SK-N-SH (cell line): ENCODE results near the gene TTC17. TPM values are rescaled to one million over a fixed set of nuclear protein-coding genes. Genes with fewer than 3 reads are reported as not detected.

ENCODE experiments used
- CTCF ChIA-PET: fragments of 300-600, 350-600 bp; formaldehyde crosslinking; extraction: SDS; loops from one replicate; lab custom pipeline; 2021; lab: Yijun Ruan, JAX
- POLR2A ChIA-PET: fragments of 350-600 bp; sonication (Branson Sonifier 250); formaldehyde crosslinking; extraction: SDS; loops from one replicate; lab custom pipeline; 2020; ENCODE audit warnings: antibody characterized with exemption, inconsistent platforms; lab: Yijun Ruan, JAX
- DNase-seq: peaks from one replicate; pipeline ENCODE4 v3.0.0; 2012
- H2AFZ ChIP-seq: fragments of 200-600 bp; sonication (generic); 2 replicates; pipeline ENCODE4 v1.8.1; 2016; ENCODE audit warnings: antibody characterized with exemption, mild to moderate bottlenecking, low read depth
- H3F3A ChIP-seq: fragments of 200-600 bp; sonication (generic); replicated peaks from 2 replicates; pipeline ENCODE3; 2016; ENCODE audit warnings: antibody characterized with exemption, mild to moderate bottlenecking; ENCODE audit not compliant: insufficient read depth
- H3K27ac ChIP-seq, 2 experiments: fragments of 200-500 bp in 1 of 2; fragments of 200-600 bp in 1 of 2; sonication (Bioruptor generic) in 1 of 2; sonication (generic), shearing (Covaris generic) in 1 of 2; 2 replicates each; pipeline versions ENCODE4 v1.5.1 to v1.6.1; 2014 to 2016; ENCODE audit warnings: low read depth in 2 of 2, inconsistent platforms in 1 of 2, low read length in 1 of 2, mild to moderate bottlenecking in 1 of 2, mixed read lengths in 1 of 2
- H3K27me3 ChIP-seq: fragments of 200-600 bp; sonication (generic), shearing (Covaris generic); 2 replicates; pipeline ENCODE4 v1.6.1; 2016; ENCODE audit warnings: mixed run types; ENCODE audit not compliant: insufficient read depth
- H3K36me3 ChIP-seq, 2 experiments: fragments of 200-500 bp in 1 of 2; fragments of 200-600 bp in 1 of 2; sonication (Bioruptor generic) in 1 of 2; sonication (generic) in 1 of 2; replicated peaks in 1 of 2; 2 replicates each; pipeline versions ENCODE3 to v1.5.1; 2014 to 2016; ENCODE audit warnings: low read length in 1 of 2, mild to moderate bottlenecking in 1 of 2; ENCODE audit not compliant: insufficient read depth in 2 of 2, control insufficient read depth in 1 of 2
- H3K4me1 ChIP-seq, 2 experiments: fragments of 200-500 bp in 1 of 2; fragments of 200-600 bp in 1 of 2; sonication (Bioruptor generic) in 1 of 2; sonication (generic), shearing (Covaris generic) in 1 of 2; 2 replicates each; pipeline versions ENCODE4 v1.5.1 to v1.6.1; 2014 to 2016; ENCODE audit warnings: low read depth in 1 of 2, low read length in 1 of 2, mixed run types in 1 of 2; ENCODE audit not compliant: insufficient read depth in 2 of 2, control insufficient read depth in 1 of 2
- H3K4me2 ChIP-seq: fragments of 200-600 bp; sonication (generic), shearing (Covaris generic); 2 replicates; pipeline ENCODE4 v1.6.1; 2017; ENCODE audit warnings: mixed run types
- H3K4me3 ChIP-seq, 2 experiments: fragments of 200-500 bp in 1 of 2; fragments of 200-600 bp in 1 of 2; sonication (Bioruptor generic) in 1 of 2; sonication (generic), shearing (Covaris generic) in 1 of 2; 2 replicates each; pipeline versions ENCODE4 v1.5.1 to v1.8.1; 2014 to 2016; ENCODE audit warnings: low read depth in 2 of 2, inconsistent platforms in 1 of 2, low read length in 1 of 2, mild to moderate bottlenecking in 1 of 2, mixed read lengths in 1 of 2, moderate library complexity in 1 of 2
- H3K79me2 ChIP-seq: fragments of 200-600 bp; sonication (generic); 2 replicates; pipeline ENCODE4 v1.8.1; 2017; ENCODE audit warnings: mild to moderate bottlenecking; ENCODE audit not compliant: insufficient read depth
- H3K9ac ChIP-seq: fragments of 200-600 bp; sonication (generic); 2 replicates; pipeline ENCODE4 v1.6.1; 2017; ENCODE audit warnings: mixed run types
- H3K9me2 ChIP-seq: fragments of 200-600 bp; sonication (generic); 2 replicates; pipeline ENCODE4 v1.6.1; 2017; ENCODE audit warnings: mixed run types
- H3K9me3 ChIP-seq: fragments of 200-600 bp; sonication (generic); 2 replicates; pipeline ENCODE4 v1.6.1; 2017; ENCODE audit warnings: mixed run types, mild to moderate bottlenecking, moderate library complexity
- H4K20me1 ChIP-seq: fragments of 200-600 bp; sonication (generic); 2 replicates; pipeline ENCODE4 v1.6.1; 2017; ENCODE audit warnings: mild to moderate bottlenecking, mixed run types; ENCODE audit not compliant: insufficient read depth
- CHD2 ChIP-seq: fragments of 150-350 bp; IDR thresholded peaks from 2 replicates; pipeline ENCODE4 v1.6.1; 2018; ENCODE audit warnings: low read length; ENCODE audit not compliant: partially characterized antibody
- EP300 ChIP-seq, 2 experiments: IDR thresholded peaks; 2 replicates each; pipeline versions ENCODE4 v1.4.0 to v1.6.1; 2012; ENCODE audit warnings: borderline replicate concordance in 1 of 2, low read depth in 1 of 2, low read length in 1 of 2
- GABPA ChIP-seq: IDR thresholded peaks from 2 replicates; pipeline ENCODE4 v1.4.0; 2012; ENCODE audit warnings: low read depth, mild to moderate bottlenecking
- JUND ChIP-seq: IDR thresholded peaks from 2 replicates; pipeline ENCODE4 v1.4.0; 2012
- MXI1 ChIP-seq: IDR thresholded peaks from 2 replicates; pipeline ENCODE4 v1.6.1; 2012; ENCODE audit warnings: mild to moderate bottlenecking, low read depth, low read length, improper control_type of control experiment
- NRF1 ChIP-seq: IDR thresholded peaks from 2 replicates; pipeline ENCODE4 v1.6.1; 2012; ENCODE audit warnings: low read depth, mild to moderate bottlenecking, low read length
- PBX3 ChIP-seq: IDR thresholded peaks from 2 replicates; pipeline ENCODE4; 2012
- POLR2AphosphoS5 ChIP-seq: IDR thresholded peaks from 2 replicates; pipeline ENCODE4 v1.6.1; 2012; ENCODE audit warnings: low read depth, low read length
- RAD21 ChIP-seq: IDR thresholded peaks from 2 replicates; pipeline ENCODE4 v1.6.1; 2012; ENCODE audit warnings: mild to moderate bottlenecking, low read length
- RCOR1 ChIP-seq: fragments of 150-350 bp; IDR thresholded peaks from 2 replicates; pipeline ENCODE4 v1.6.1; 2017; ENCODE audit warnings: antibody characterized with exemption, low read length
- SIN3A ChIP-seq: IDR thresholded peaks from 2 replicates; pipeline ENCODE4 v1.6.1; 2012; ENCODE audit warnings: low read depth, mild to moderate bottlenecking, low read length, moderate library complexity, borderline replicate concordance
- TAF1 ChIP-seq: IDR thresholded peaks from 2 replicates; pipeline ENCODE4 v1.6.1; 2012; ENCODE audit warnings: low read depth, mild to moderate bottlenecking, low read length, moderate library complexity, borderline replicate concordance
- TCF12 ChIP-seq: IDR thresholded peaks from 2 replicates; pipeline ENCODE4 v1.4.0; 2012
- ZBTB33 ChIP-seq: IDR thresholded peaks from 2 replicates; pipeline ENCODE4 v1.4.0; 2012; ENCODE audit warnings: low read depth, borderline replicate concordance
- WGBS: methylation state at CpG from one replicate; pipeline ENCODE4 v1.1.6; 2017; ENCODE audit warnings: low lambda C conversion rate; 5-methylcytosine and 5-hydroxymethylcytosine counted together
- polyA plus RNA-seq, 3 experiments: library from polyadenylated mRNA; depleted of rRNA; stranded (reverse); fragments of >200 nt; gene quantifications; 2 replicates each; pipeline ENCODE4 v1.2.3, GENCODE V29; 2012
- TF ChIP-seq, protein P1 (sequence below): fragments of 200-600 bp; sonication (generic); IDR thresholded peaks from 2 replicates; pipeline ENCODE4 v1.6.1; 2017; ENCODE audit warnings: antibody characterized with exemption, mild to moderate bottlenecking, moderate library complexity
- TF ChIP-seq, protein P2 (sequence below): IDR thresholded peaks from 2 replicates; pipeline ENCODE4 v1.4.0; 2012; ENCODE audit warnings: low read depth
- TF ChIP-seq, protein P3 (sequence below): fragments of 150-350 bp; IDR thresholded peaks from 2 replicates; pipeline ENCODE4 v1.6.1; 2017; ENCODE audit warnings: antibody characterized with exemption, low read length, low read depth, borderline replicate concordance

The TTC17 gene
- polyA plus RNA-seq, 1 of the 3 experiments (the other 2 are of a cell fraction) = 66.0 TPM

DNA sequence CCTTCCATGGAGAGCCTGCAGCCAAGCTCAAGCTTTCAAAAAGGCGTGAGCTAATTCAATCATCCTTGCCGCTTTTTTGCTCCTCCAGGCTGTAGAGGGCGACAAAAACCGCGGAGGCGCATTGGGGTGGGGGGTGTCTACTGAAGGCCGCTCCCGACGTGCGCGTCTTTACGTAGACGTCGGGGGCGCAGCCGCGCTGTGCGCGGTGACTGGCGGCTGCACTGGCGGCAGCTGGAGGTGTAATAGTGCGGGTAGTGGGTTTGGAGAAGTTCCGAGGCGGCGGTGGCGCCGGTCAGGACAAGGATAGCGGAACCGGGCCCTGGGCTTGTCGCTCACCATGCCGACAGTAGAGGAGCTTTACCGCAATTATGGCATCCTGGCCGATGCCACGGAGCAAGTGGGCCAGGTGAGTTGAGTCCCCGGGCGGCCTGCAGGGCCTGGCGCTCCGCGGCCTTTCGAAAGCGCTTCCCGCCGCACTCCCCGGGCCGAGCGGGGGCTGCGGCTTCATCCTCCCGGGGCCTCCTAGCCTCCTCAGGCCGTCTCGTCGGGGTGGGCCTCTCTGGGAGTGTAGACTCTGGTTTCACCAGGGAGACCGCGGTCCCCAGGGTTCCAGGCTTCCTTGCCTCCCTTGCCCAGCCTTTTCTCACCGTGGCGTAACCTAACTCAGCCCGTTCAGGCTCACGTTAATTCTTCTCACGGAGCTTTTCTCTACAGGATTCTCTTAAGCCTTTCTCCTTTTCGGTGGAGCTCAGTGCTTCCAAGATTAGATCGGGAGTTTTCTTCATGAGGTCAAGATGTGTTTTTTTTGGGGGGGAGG is 46.7 kb upstream of the TTC17 start, which contains the start of gene API5:
TSS of gene API5 (plus strand) at position 206 of the 817 bp plus-strand sequence. CDS start at position 338, 132 bp downstream.
- H3K4me1 ChIP-seq = peaks cover 9 to 17% of the 10 kb centered on the region in 2 experiments; a peak in 3 of 4 replicates
- TF ChIP-seq MXI1 (peak; percentile 81; the same call in 1 of the 2 replicates), GABPA (no peak), RCOR1 (peak; percentile 29; the same call in 1 of the 2 replicates), PBX3 (peak; percentile 51; the same call in 1 of the 2 replicates), SIN3A (peak; percentile 80; the same call in 1 of the 2 replicates), NRF1 (peak; percentile 63), JUND (no peak), EP300 (IDR thresholded peaks at IDR 0.05; ENCODE audit: borderline replicate concordance in 1 of 2, low read depth in 1 of 2, low read length in 1 of 2) (peak in 1 of 2 experiments; percentile 46; a peak in 2 of 4 replicates), TCF12 (peak; percentile 56), ZBTB33 (no peak), RAD21 (no peak; the same call in 1 of the 2 replicates), TAF1 (peak; percentile 95), CHD2 (peak; percentile 85), POLR2AphosphoS5 (peak; percentile 81)
- TF ChIP-seq, protein P1, sequence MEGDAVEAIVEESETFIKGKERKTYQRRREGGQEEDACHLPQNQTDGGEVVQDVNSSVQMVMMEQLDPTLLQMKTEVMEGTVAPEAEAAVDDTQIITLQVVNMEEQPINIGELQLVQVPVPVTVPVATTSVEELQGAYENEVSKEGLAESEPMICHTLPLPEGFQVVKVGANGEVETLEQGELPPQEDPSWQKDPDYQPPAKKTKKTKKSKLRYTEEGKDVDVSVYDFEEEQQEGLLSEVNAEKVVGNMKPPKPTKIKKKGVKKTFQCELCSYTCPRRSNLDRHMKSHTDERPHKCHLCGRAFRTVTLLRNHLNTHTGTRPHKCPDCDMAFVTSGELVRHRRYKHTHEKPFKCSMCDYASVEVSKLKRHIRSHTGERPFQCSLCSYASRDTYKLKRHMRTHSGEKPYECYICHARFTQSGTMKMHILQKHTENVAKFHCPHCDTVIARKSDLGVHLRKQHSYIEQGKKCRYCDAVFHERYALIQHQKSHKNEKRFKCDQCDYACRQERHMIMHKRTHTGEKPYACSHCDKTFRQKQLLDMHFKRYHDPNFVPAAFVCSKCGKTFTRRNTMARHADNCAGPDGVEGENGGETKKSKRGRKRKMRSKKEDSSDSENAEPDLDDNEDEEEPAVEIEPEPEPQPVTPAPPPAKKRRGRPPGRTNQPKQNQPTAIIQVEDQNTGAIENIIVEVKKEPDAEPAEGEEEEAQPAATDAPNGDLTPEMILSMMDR = peak; percentile 78
- TF ChIP-seq, protein P2, sequence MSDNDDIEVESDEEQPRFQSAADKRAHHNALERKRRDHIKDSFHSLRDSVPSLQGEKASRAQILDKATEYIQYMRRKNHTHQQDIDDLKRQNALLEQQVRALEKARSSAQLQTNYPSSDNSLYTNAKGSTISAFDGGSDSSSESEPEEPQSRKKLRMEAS = peak; percentile 42; the same call in 1 of the 2 replicates
- TF ChIP-seq, protein P3, sequence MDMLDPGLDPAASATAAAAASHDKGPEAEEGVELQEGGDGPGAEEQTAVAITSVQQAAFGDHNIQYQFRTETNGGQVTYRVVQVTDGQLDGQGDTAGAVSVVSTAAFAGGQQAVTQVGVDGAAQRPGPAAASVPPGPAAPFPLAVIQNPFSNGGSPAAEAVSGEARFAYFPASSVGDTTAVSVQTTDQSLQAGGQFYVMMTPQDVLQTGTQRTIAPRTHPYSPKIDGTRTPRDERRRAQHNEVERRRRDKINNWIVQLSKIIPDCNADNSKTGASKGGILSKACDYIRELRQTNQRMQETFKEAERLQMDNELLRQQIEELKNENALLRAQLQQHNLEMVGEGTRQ = no peak
- TF ChIP-seq, all 33 proteins: peak for 12
- Histone ChIP-seq H3K9me3 (no peaks in the 10 kb centered on the region), H3K4me2 (peak within 1 kb of the TSS; percentile 73), H3K9me2 (no peaks in the 10 kb centered on the region), H3K4me3 (peak within 1 kb of the TSS; percentile 82 to 97), H3F3A (peaks cover 4% of the 10 kb centered on the region), H2AFZ (peak within 1 kb of the TSS; percentile 97), H3K36me3 (no peaks in the 10 kb centered on the region), H4K20me1 (peaks cover 44% of the 10 kb centered on the region), H3K9ac (peak within 1 kb of the TSS; percentile 94), H3K27me3 (no peaks in the 10 kb centered on the region), H3K27ac (peak within 1 kb of the TSS; percentile 81 to 83), H3K79me2 (peaks cover 52% of the 10 kb centered on the region)
- WGBS = 0% methylated on average over 27 of the region's 60 CpGs
- ChIA-PET CTCF (interaction anchor here (0.6 to 1.9 kb wide), 19 partner anchors 10 to 174 kb away, joined by 3 to 11 read pairs (median 4); partner anchors contain the start of gene TTC17), POLR2A (interaction anchor here (1.1 to 1.7 kb wide), 2 partner anchors 47 to 107 kb away, joined by 3 to 9 read pairs; partner anchors contain the start of gene TTC17)
- peak; percentile 91 for DNase-seq
